ENCODE data around the gene GRAMD2A. TPM values are rescaled to one million over a fixed set of nuclear protein-coding genes. Genes with fewer than 3 reads are reported as not detected.

GRAMD2A gene
- total and polyA plus RNA-seq, 2 experiments from 2014 or later, result 0.70 to 2.8 TPM

DNA sequence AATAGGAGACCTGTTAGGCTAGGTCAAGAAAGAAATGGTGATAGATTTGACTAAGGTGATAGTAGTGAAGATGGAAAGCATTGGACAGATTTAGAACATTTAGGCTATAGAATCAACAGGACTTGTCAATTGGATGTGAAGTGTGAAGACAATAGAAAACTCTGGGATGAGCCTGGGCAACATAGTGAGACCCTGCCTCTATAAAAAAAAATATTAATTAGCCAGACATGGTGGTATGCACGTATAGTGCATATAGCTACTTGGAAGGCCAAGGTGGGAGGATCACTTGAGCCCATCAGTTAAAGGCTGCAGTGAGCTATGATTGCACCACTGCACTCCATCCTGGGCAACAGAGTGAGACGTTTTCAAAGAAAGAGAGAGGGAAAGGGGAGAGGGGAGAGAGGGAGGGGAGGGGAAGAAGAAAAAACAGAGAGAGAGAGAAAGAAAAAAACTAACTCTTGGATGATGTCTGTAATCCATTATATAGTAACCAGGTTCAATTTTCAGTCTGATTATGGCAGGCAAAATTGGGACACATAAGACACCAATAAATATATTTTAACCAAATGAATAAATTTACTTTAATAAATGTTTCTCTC, 69.8 kb downstream of the GRAMD2A start (continued):
- TF ChIP-seq, protein P1, sequence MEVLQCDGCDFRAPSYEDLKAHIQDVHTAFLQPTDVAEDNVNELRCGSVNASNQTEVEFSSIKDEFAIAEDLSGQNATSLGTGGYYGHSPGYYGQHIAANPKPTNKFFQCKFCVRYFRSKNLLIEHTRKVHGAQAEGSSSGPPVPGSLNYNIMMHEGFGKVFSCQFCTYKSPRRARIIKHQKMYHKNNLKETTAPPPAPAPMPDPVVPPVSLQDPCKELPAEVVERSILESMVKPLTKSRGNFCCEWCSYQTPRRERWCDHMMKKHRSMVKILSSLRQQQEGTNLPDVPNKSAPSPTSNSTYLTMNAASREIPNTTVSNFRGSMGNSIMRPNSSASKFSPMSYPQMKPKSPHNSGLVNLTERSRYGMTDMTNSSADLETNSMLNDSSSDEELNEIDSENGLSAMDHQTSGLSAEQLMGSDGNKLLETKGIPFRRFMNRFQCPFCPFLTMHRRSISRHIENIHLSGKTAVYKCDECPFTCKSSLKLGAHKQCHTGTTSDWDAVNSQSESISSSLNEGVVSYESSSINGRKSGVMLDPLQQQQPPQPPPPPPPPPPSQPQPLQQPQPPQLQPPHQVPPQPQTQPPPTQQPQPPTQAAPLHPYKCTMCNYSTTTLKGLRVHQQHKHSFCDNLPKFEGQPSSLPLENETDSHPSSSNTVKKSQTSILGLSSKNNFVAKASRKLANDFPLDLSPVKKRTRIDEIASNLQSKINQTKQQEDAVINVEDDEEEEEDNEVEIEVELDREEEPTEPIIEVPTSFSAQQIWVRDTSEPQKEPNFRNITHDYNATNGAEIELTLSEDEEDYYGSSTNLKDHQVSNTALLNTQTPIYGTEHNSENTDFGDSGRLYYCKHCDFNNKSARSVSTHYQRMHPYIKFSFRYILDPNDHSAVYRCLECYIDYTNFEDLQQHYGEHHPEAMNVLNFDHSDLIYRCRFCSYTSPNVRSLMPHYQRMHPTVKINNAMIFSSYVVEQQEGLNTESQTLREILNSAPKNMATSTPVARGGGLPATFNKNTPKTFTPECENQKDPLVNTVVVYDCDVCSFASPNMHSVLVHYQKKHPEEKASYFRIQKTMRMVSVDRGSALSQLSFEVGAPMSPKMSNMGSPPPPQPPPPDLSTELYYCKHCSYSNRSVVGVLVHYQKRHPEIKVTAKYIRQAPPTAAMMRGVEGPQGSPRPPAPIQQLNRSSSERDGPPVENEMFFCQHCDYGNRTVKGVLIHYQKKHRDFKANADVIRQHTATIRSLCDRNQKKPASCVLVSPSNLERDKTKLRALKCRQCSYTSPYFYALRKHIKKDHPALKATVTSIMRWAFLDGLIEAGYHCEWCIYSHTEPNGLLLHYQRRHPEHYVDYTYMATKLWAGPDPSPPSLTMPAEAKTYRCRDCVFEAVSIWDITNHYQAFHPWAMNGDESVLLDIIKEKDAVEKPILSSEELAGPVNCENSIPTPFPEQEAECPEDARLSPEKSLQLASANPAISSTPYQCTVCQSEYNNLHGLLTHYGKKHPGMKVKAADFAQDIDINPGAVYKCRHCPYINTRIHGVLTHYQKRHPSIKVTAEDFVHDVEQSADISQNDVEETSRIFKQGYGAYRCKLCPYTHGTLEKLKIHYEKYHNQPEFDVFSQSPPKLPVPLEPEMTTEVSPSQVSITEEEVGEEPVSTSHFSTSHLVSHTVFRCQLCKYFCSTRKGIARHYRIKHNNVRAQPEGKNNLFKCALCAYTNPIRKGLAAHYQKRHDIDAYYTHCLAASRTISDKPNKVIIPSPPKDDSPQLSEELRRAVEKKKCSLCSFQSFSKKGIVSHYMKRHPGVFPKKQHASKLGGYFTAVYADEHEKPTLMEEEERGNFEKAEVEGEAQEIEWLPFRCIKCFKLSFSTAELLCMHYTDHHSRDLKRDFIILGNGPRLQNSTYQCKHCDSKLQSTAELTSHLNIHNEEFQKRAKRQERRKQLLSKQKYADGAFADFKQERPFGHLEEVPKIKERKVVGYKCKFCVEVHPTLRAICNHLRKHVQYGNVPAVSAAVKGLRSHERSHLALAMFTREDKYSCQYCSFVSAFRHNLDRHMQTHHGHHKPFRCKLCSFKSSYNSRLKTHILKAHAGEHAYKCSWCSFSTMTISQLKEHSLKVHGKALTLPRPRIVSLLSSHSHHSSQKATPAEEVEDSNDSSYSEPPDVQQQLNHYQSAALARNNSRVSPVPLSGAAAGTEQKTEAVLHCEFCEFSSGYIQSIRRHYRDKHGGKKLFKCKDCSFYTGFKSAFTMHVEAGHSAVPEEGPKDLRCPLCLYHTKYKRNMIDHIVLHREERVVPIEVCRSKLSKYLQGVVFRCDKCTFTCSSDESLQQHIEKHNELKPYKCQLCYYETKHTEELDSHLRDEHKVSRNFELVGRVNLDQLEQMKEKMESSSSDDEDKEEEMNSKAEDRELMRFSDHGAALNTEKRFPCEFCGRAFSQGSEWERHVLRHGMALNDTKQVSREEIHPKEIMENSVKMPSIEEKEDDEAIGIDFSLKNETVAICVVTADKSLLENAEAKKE (CRISPR knock-in tag; IDR thresholded peaks at IDR 0.05), result no peak
- no peak for TF ChIP-seq POLR2AphosphoS5 (IDR thresholded peaks at IDR 0.05; ENCODE audit: low read depth)
- TF ChIP-seq EZH2phosphoT487 (IDR thresholded peaks at IDR 0.05; ENCODE audit: unreplicated experiment), result no peak

DNA sequence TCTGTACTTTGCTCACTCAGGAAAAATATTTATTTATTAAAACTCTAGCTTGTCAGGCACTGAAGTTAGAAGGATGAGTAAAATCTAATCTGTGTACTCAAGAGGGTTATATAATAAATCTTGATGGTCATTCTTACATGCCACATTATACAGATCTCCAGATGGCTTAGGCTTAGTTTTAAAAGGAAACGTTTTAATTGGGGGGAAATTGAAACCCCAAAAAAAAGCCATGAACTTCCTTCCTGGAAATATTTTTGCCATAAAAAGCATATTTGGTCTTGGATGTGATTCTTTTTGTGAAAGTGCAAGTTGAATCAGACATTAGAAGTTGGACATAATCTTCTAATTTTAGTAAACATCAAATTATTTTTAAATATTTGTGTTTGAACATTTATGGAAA, 73.4 kb downstream of the GRAMD2A start:
- H3K4me1 ChIP-seq (ENCODE audit: insufficient read depth), result peaks cover 9% of the 10 kb centered on the region; the same call in 1 of the 2 replicates
- no peaks in the 10 kb centered on the region for H3K36me3 ChIP-seq (ENCODE audit: insufficient read depth)
- H3K79me2 ChIP-seq (replicated peaks; ENCODE audit: insufficient read depth), result peaks cover 9% of the 10 kb centered on the region
- no peaks in the 10 kb centered on the region for H3K27me3 ChIP-seq (ENCODE audit: insufficient read depth)
- DNase-seq (ENCODE audit: low spot score) (no peak), ATAC-seq (no peak)
- no peak overlapping the region for H3K4me3 ChIP-seq
- Mint-ChIP-seq H3K27ac (no peak overlapping the region), H3K9me3 (no peaks in the 10 kb centered on the region), H3K36me3 (ENCODE audit: low read depth) (no peaks in the 10 kb centered on the region), H3K4me1 (peaks cover 14% of the 10 kb centered on the region; the same call in 2 of the 3 replicates), H3K27me3 (ENCODE audit: insufficient read depth, low read depth, poor library complexity) (peaks cover 2% of the 10 kb centered on the region), H3K4me3 (no peak overlapping the region)
- no peaks in the 10 kb centered on the region for H3F3A ChIP-seq (replicated peaks; ENCODE audit: low read depth)
- H3K27ac ChIP-seq (ENCODE audit: low read depth), result no peak overlapping the region
- H3K4me2 ChIP-seq, result no peak overlapping the region
- no peak overlapping the region for H2AFZ ChIP-seq
- H4K20me1 ChIP-seq (replicated peaks; ENCODE audit: insufficient read depth), result no peaks in the 10 kb centered on the region
- no peaks in the 10 kb centered on the region for H3K9me2 ChIP-seq (ENCODE audit: insufficient read depth)
- TF ChIP-seq, protein P2, sequence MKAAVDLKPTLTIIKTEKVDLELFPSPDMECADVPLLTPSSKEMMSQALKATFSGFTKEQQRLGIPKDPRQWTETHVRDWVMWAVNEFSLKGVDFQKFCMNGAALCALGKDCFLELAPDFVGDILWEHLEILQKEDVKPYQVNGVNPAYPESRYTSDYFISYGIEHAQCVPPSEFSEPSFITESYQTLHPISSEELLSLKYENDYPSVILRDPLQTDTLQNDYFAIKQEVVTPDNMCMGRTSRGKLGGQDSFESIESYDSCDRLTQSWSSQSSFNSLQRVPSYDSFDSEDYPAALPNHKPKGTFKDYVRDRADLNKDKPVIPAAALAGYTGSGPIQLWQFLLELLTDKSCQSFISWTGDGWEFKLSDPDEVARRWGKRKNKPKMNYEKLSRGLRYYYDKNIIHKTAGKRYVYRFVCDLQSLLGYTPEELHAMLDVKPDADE (IDR thresholded peaks at IDR 0.05), result no peak
- TF ChIP-seq, protein P1 (CRISPR knock-in tag; IDR thresholded peaks at IDR 0.05), result no peak
- TF ChIP-seq, protein P3, sequence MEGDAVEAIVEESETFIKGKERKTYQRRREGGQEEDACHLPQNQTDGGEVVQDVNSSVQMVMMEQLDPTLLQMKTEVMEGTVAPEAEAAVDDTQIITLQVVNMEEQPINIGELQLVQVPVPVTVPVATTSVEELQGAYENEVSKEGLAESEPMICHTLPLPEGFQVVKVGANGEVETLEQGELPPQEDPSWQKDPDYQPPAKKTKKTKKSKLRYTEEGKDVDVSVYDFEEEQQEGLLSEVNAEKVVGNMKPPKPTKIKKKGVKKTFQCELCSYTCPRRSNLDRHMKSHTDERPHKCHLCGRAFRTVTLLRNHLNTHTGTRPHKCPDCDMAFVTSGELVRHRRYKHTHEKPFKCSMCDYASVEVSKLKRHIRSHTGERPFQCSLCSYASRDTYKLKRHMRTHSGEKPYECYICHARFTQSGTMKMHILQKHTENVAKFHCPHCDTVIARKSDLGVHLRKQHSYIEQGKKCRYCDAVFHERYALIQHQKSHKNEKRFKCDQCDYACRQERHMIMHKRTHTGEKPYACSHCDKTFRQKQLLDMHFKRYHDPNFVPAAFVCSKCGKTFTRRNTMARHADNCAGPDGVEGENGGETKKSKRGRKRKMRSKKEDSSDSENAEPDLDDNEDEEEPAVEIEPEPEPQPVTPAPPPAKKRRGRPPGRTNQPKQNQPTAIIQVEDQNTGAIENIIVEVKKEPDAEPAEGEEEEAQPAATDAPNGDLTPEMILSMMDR (conservative IDR thresholded peaks at IDR 0.05; ENCODE audit: low read depth in 2 of 2), result no peak
- no peak for TF ChIP-seq POLR2AphosphoS5 (IDR thresholded peaks at IDR 0.05; ENCODE audit: low read depth)

Measured in GM23338 (cell line).